NCI-H460 (cell line): ENCODE data around the gene MEF2D. TPM values are rescaled to one million over a fixed set of nuclear protein-coding genes. Genes with fewer than 3 reads are reported as not detected.

Source experiments
- DNase-seq: peaks from one replicate; pipeline ENCODE4 v3.0.0-alpha.2; 2016; ENCODE audit warnings: low read depth; ENCODE audit errors: extremely low read depth
- polyA plus RNA-seq: library from polyadenylated mRNA; depleted of rRNA; stranded (reverse); fragments of >200 nt; gene quantifications from 2 replicates; pipeline ENCODE4 v1.2.3, GENCODE V29; 2014; cell fraction: nucleus; rRNA removed
- total RNA-seq: library from RNA; depleted of rRNA; stranded (reverse); fragments of >200 nt; shearing (Covaris generic); gene quantifications from 2 replicates; pipeline ENCODE4 v1.2.3, GENCODE V29; 2014; rRNA removed

MEF2D gene
- 23.8 and 26.3 TPM in 2 replicates for total RNA-seq
- 13.9 and 18.0 TPM in 2 replicates for polyA plus RNA-seq

DNA sequence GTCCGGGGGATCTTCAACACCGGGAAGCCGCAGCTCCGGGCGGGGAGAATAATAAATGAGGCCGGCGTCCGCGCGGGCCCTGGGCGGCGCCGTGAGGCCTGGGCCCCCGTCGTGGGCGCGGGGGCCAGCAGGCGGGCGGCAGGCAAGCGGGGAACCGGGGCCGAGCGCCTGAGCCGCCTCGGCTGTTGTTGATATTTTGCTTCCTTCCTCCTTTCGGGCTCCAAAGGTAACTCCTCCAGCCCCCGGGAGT is at the start of gene MEF2D:
Gene MEF2D (minus strand): TSS at position 233 of the 250 bp plus-strand sequence. CDS start 17,483 bp downstream, outside the sequence.
- no peak for DNase-seq

DNA sequence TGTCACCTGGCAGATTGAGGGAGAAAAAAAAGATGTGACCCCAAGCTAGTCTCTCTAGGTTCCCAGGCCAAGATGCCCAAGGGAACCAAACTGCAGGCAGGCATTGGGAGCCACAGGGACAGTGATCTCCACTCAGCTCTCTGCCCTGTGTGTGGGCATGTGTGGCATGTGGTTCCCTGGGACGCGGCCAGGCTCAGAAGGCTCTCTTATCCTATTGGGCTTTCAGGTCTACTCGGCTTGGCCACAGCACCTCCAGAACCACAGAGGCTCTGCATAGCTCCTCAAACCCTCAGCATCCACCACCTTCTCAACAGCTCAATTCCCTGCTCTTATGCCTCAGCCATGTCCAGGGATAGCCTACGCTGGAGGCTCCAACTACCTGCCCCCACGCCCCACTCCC is 49.8 kb upstream of the MEF2D start:
- no peak for DNase-seq

DNA sequence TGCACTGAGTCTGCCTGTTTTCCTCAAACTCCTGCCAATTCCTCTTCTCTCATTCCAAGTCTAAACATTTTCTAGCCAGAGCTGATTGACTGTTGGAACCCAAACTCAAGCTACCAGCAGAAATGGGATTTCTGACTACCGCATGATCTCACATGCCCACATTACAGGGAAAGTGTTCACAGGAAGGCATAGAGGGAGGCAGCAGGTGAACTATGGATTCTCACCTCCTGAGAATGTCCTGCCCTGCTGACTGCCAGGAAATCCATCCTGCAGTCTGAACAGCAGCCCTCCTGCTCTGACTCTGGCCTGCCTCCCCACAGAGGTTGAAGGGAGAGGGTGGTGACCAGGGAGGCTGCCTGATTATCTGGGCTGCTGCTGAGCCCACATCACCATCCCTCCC is 49.3 kb upstream of the MEF2D start:
- no peak for DNase-seq

DNA sequence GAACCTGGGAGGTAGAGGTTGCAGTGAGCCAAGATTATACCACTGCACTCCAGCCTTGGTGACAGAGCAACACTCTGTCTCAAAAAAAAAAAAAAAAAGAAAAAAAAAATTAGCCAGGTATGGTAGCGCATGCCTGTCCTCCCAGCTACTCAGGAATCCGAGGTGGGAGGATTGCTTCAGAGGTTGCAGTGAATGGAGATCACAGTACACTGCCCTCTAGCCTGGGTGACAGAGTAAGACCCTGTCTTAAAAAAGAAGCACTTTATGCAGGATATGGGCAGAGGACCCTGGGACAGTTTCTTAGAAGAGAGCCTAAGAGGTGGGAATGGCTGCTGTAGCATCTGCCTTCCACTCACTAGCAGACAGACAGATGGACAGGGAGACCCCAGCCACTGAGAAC is 48.8 kb upstream of the MEF2D start:
- DNase-seq, result no peak

DNA sequence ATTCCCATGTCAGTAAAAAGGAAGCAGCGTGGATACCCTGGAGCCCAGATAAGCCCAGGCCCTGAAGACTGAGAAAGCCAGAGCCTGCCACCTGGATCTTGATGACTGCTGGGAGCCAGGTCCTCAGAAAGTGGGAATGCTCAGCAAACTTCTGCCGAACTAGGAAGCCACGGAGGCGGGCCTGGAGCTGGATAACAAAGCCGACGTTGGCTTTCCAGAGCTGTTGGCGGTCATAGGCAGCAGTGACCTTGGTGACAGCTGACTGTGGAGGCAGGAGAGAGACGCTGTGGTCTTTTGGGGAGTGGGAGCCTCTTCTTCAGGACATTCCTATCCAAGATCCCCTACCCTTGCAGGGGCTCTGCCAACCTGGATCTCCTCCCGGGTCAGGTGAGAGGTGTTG is 47.4 kb upstream of the MEF2D start:
- no peak for DNase-seq

DNA sequence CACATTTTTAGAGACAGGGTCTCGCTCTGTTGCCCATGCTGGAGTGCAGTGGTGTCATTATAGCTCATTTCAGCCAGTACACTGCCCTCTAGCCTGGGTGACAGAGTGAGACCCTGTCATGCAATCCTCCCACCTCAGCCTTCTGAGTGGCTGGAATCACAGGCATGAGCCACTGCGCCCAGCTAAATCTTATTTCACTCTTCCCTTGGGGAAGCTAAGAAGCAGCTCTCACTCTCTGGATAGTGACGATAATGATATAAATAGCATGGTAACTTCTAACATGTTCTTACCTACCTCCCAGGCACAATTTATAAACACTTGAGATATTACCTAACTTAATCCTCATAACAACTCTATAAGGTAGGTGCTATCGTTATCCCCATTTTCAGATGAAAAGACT is 46.9 kb upstream of the MEF2D start:
- DNase-seq, result no peak

DNA sequence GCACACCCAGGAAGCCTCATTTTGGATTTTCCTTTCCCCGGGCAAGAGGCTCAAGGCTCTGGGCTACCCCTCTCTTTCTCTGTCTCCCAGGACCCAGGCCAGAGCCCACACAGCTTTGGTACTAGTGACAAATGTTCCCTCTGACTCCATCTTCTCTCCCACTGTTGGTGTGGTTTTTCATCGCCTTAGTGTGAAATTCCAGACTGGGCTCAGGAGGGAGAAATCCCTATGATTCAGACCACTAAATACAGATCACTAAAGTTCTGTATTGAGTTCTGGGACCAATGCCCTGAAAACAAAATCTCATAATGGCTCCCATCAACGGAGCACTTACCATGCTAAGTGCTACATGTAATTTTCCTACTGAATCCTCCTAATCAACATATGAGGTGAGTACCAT is 45.7 kb upstream of the MEF2D start:
- DNase-seq, result peak; percentile 58

DNA sequence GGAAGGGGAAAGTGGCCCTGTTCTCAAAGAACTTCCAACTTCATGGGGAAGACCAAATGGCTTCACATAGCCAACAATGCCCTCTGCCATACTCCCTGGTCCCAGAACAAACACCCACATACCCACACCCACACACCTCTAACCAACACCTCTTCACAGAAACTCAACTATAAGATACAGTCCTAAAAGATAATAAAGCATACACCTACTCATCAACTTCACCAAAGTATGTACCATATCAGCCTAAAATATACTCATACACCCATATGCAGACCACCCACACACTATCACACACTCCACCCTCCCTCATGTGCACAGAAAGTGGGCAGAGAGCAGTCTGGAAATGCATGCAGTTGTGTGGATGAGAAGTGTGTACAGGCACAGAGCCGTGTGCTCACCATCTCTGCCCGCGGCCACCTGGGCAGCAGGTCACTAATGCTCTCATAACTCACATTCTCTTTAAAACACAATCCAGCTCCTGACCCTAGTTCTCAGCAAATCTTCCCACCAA is 44.1 kb upstream of the MEF2D start:
- DNase-seq, result no peak

DNA sequence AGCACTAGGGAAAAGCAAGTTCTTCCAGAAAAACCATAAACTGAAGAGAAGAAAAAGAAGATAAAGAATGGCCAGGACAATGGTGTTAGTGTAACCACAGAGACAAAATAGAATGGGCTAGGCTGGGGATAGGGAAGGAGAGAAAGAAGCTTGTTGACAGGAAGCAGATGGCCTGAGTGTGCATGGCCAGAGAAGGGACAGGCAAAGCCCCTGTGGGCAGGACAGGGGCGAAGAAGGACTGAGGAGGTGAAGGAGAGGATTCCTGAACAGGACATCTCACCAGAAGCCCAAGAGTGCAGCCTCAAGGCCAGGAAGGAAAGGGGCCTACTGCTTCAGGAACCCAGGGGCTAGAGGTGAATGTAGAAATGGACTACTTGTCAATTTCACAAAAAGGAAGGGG is 42.5 kb upstream of the MEF2D start:
- no peak for DNase-seq

DNA sequence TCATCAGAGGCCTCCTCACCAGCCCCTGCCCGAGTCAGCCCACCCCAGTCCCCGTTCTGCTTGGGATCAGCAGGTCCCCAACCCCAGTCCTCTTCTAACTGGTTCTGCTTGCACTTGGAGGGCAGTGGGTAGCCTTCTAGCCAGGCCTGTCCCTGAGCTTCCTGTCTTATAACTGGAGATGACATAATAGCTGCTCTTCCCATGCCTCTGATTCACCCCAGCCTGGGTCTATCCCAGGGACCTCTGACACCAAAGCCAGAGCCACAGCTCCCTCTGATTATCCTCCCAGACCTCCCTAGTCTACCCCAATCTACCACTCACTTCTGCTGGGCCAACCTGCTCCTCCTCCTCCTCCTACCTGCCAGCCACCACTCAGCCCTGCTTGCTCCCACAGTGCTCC is 40.4 kb upstream of the MEF2D start:
- DNase-seq, result no peak

DNA sequence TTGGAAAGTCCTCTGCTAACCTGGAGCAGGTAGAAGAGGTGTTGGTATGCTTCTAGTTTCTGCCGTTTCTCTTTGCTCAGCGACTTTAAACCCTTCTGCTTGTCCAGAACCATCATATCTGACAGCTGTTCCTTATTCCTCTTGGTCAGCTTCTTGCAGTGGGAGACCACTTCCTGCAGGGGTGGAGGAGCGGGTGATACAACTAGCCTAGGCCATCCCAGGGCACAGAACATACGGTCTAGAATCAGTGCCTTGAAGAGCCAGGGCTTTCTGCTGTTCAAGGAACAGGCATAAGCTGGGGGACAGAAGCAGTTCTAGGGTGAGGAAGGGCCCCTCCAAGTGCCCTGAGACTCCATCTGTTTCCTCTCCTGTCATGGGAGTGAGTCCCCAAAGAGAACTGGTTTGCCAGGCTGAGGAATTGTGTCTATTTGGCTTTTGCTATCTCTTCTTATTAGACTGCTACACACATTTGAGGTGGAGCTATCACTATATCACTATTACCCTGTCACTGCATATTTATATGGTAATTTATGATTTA is 39.3 kb upstream of the MEF2D start:
- DNase-seq, result no peak

DNA sequence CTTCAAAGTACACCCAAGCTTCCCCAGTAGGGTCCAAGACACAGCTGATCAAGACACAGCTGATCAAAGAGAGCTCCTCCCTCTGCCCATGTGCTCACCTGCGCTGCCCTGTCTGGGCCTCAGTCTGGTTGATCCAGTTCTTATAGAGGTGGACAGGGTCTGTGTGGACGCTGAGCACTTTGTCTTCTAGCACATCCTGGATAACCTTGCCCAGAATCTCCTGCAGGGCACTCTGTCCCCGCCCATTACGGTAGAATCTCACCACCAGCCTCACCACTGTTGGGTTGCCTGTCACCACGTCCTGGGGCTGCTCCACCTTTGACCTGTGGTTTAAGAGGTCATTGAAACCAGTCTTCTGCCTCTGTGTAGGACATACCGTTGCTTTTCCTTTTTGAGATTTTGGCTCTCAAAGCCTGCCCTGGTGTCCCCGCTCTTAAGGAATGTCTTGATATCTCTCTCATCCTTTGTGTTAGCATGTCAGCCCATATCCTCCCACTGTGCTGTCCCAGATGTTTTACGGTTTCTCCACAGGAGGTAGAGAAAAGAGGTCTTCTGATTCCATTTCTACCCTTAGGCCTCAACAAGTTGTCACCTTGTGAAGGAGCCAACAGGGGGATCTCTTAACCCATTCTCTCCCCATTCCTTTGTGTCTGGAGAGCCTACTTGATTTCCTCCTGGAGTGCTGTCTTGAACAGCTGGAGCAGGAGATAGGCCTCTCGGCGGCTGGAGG is 38.3 kb upstream of the MEF2D start:
- DNase-seq, result no peak

DNA sequence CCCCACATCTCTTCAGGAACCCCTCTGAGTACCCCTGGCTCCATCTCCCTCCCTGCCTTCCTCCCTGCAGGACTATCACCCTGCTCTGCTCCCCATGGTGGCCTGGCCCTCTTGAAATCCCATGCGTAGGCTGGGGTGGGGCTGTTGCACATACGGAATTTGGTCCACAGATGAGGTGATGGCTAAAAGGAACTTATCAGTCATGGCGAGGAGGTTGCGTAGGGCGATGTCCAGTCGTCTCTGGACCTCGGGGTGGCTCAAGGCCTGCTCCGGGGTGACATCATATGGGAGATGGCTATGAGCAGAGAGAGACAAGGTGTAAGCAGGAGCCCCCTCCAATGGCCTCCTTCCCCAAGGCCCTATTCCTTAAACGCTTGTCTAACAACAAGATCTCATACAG is 36.5 kb upstream of the MEF2D start:
- no peak for DNase-seq

DNA sequence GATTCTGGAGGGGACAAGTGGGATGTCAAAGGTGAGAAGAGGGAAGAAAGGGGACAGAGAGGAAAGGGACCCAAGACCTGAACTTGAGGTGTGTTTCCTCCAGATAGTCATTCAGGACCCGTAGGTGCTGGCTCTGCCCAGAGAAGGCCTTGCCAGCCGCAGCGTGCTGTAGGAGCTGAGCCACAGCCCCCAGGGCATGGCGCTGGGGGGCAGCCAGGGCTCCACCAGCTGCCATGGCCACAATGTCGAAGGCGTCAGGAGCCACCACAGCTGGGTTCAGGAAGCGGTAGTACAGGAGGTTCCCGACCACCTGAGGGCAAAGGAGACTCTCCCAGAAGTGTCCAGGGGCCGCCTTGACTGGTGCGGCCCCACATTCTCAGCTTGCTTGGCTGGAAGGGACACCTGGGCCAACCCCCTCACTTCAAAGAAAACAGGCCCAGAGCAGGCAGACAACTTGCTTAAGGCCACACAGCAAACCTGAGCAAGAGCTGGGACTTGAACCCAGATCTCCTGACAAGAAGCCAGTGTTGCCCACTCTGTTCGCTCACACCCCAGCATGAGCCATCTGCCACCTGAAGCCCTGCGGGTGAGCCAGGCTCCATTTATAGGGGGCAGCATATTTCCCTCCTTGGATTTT is 34.0 kb upstream of the MEF2D start:
- DNase-seq, result no peak

DNA sequence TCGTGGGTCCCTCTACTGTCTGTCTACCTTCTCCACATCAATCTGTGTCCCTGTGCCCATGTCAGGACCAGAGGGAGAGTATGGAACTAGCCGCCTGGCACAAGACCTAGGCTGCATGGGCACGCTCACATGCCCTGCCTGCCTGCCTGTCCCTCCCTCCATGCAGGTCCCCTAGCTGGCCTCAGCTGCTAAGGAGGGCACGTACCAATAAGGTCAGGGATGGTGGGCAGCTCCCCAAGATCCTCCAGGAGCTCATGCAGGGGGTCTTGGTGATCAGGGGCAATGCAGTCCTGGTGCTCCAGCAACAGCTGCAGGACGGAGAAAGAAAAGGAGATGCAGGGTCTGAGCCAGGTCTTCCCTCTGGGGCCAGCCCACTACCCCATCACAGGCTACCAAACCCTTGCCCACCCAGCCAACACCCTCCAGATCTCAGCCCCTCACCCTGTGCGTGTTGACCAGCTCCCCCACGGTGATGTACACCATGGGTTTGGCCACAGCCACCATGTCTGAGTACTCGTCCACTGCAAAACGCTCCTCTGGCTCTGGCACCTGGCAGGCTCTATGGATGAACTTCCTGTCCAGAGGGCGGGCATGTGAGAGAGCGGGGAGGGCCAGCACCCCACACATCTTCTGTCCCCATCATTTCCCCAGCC is 33.1 kb upstream of the MEF2D start:
- no peak for DNase-seq

DNA sequence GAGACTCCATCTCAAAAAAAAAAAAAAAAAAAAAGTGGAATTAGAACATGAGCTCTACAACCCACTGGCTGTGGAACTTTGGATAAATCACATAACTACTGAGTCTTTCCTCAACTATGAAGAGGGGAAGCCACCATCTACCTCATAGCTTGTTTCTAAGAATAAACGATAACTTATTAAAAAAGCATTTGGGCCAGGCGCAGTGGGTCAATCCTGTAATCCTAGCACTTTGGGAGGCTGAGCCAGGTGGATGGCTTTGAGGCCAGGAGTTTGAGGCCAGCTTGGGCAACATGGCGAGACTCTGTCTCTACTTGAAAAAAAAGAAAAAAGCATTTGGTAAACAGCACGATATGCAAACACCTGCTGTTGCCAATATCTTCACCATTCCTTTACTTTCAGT is 31.8 kb upstream of the MEF2D start:
- DNase-seq, result no peak

DNA sequence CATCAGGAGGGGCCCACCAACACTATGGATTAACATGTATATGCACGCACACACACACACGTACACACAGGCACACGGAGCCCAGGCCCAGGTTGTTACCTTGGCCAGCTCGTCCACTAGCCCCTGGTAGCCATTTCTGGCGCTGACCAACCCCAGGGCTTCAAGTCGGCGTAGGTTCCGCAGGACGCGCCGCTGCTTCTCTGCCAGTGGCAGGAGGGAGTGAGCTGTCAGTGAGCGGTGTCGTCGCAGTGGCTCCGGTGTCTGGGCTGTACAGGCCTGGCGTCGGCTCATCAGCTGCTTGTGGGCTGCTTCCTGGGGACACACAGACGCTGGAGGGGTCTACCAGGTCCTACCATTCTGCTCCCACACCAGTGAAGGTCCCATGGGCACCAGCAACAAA is 29.4 kb upstream of the MEF2D start:
- no peak for DNase-seq

DNA sequence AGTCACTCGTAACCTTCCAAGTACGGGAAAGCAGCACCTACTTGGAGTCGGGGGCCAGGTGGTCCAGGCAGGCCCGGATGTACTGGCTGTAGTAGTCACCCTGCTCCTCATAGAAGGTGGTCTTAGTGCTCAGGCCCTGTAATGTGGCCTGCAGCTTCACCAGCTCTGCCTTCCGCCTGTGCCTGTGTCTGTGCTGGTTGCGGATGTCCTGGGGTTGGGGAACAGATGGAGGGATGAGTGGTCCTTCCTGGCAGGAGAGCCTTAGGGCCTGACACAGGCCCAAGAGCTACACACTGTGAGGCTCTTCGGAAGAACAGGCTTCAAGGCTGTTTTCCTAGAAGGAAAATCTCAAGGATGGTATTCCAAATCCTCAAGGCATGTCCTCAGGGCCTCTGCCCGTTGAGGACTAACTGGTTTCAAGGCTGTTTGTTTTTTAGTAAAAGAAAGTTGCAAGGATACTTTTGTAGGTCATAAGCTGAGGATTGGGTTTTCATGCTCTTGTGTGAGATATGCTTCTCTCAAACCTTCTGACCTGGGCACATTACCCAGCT is 28.4 kb upstream of the MEF2D start:
- DNase-seq, result no peak

DNA sequence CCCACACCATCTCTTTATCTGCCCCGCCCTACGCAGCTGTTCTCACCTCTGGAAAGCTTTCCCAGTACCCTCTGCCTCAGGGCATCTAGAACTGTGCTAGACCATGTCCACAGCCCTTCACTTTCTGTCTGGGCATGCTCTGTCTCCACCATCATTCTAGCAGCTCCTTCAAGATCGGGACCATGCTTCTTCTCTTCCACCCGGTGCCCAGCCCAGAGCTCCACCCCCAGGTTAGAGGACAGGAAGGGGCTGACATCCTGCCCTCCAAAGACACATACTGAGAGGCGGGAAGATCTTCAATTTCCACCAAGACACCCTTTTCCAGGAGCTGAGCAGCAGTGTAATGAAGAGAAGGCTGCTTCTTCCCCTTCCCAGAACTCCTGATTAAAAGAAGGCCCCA is 27.7 kb upstream of the MEF2D start:
- DNase-seq, result no peak

DNA sequence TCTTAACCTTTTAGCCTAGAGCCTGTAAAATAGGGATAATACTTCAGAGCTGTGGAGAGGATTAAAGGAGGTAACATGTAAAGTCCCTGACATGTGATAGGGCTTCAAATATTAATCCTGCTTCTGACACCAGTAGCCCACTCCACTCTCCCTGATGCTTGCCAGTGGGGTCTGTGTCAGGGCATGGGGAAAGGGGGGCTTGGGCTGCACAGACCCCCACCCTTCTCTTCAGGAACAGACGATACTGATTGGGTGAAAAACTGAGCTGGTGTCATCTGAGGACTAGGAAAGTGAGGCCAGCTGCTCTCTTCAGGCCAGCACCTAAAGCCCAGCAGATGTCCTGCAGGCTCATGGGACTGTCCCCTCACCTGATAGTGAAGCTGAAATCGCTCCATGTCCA is 27.0 kb upstream of the MEF2D start:
- DNase-seq, result no peak

DNA sequence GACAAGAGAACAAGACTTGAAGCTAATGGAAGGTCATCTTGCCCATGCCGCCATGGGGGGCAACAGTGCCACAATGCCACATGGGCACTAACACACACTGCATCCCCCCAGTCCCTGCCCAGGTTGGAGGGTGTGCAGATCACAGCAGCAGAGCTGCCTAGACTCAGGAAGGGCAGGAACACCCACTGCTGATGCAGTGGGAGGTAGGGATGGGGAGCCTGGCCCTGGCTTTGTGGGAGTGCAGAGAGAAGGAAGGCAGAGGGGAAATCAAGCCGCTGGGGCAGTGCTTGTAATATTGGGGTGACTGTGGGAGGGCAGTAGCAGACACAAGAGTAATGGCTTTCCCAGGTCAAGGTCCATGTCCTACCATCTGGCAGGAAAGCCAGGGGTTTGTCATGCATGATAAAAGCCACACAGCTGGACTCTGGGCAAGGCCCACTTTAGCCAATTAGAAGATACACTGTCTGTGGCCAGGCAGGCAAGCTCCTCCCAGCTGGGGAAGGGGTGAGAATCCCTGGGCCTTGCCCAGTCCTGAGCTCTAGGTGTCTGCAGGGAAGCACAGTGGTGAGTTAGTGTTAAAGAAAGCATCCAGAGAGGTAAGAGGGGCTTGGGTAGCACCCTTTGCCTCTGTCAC is 25.4 kb upstream of the MEF2D start:
- no peak for DNase-seq
